Activated CD4-positive, alpha-beta memory T cell treated with anti-CD3 and anti-CD28 coated beads for 36 hours (primary cell): ENCODE results near the gene RIOX2. TPM values are rescaled to one million over a fixed set of nuclear protein-coding genes. Genes with fewer than 3 reads are reported as not detected.
"Not testable (repeated sequence)": the region's sequence is repeated elsewhere in the genome, so short reads cannot be mapped to it uniquely, and the experiment has no call there.

Source experiments
- CTCF ChIA-PET: fragments of 350-600 bp; sonication (Branson Sonifier 250); formaldehyde crosslinking; loops from one replicate; lab custom pipeline; 2021; ENCODE audit warnings: antibody characterized with exemption, inconsistent platforms; lab: Charles Lee
- POLR2A ChIA-PET: fragments of 350-600 bp; sonication (Branson Sonifier 250); formaldehyde crosslinking; loops from one replicate; lab custom pipeline; 2021; ENCODE audit warnings: antibody characterized with exemption; lab: Charles Lee
- DNase-seq: peaks from one replicate; pipeline ENCODE4 v3.0.0-alpha.2; 2020
- H3K27ac Mint-ChIP-seq: one replicate; pipeline ENCODE4 v1.8.0; 2021; ENCODE audit warnings: mixed read lengths
- H3K27me3 Mint-ChIP-seq: one replicate; pipeline ENCODE4 v1.8.0; 2021; ENCODE audit warnings: mixed read lengths
- H3K36me3 Mint-ChIP-seq: one replicate; pipeline ENCODE4 v1.8.0; 2021; ENCODE audit warnings: mixed read lengths
- H3K4me1 Mint-ChIP-seq: one replicate; pipeline ENCODE4 v1.8.0; 2021; ENCODE audit warnings: low read depth, mixed read lengths
- H3K4me3 Mint-ChIP-seq: one replicate; pipeline ENCODE4 v1.8.0; 2021; ENCODE audit warnings: mild to moderate bottlenecking, mixed read lengths
- H3K9me3 Mint-ChIP-seq: one replicate; pipeline ENCODE4 v1.8.0; 2021; ENCODE audit warnings: mixed read lengths
- intact Hi-C: fragments of 100-400 bp; cut with micrococcal nuclease; formaldehyde crosslinking; loops from one replicate; pipeline ENCODE4 v1.15.1; 2023
- total RNA-seq, 2 experiments: library from RNA; stranded (reverse); gene quantifications; one replicate each; pipeline ENCODE4 v1.2.3, GENCODE V29; 2021

RIOX2 gene
- 10 to 100 TPM; 35.9 to 36.1 TPM for total RNA-seq

GRCh38 chr3:97971679-97972567, at the start of gene RIOX2:
Gene RIOX2 (minus strand): TSS chr3:97972431. CDS start chr3:97967593, 4,838 bp downstream.
- peak within 1 kb of the TSS; percentile 93 for H3K4me3 Mint-ChIP-seq
- peaks cover 8% of the 10 kb centered on the region for H3K36me3 Mint-ChIP-seq
- H3K4me1 Mint-ChIP-seq = peaks cover 52% of the 10 kb centered on the region
- ChIA-PET POLR2A (interaction anchor here (0.6 kb wide), 1 partner anchor 150 kb away, joined by 4 read pairs; the partner anchor contains the start of gene CRYBG3), CTCF (interaction anchor here (0.6 to 4.8 kb wide), 8 partner anchors 29 to 252 kb away, joined by 3 to 53 read pairs (median 4); partner anchors contain the start of gene CRYBG3)
- intact Hi-C loops = loop anchor here (1.0 to 5.0 kb wide), 8 partner anchors 16 to 929 kb away; partner anchors contain the start of gene DCBLD2
- H3K9me3 Mint-ChIP-seq = no peaks in the 10 kb centered on the region
- peak; percentile 86 for DNase-seq
- H3K27ac Mint-ChIP-seq = peak within 1 kb of the TSS; percentile 94
- no peaks in the 10 kb centered on the region for H3K27me3 Mint-ChIP-seq

GRCh38 chr3:98020412-98020811, 48.2 kb upstream of the RIOX2 start:
- no peaks in the 10 kb centered on the region for H3K9me3 Mint-ChIP-seq
- intact Hi-C loops = loop anchor here (5.0 kb wide), 2 partner anchors 78 to 1158 kb away; no protein-coding TSS in a partner anchor

GRCh38 chr3:98018301-98018700, 46.1 kb upstream of the RIOX2 start:
- ChIA-PET POLR2A (no interaction called here), CTCF (no interaction called here)
- Mint-ChIP-seq H3K27me3 (no peaks in the 10 kb centered on the region), H3K4me3 (no peak overlapping the region), H3K4me1 (peaks cover 4% of the 10 kb centered on the region), H3K27ac (no peak overlapping the region), H3K36me3 (no peaks in the 10 kb centered on the region), H3K9me3 (no peaks in the 10 kb centered on the region)
- intact Hi-C loops = no loop called here
- no peak for DNase-seq

More at GRCh38 chr3:98020412-98020811, 48.2 kb upstream of the RIOX2 start:
- H3K4me1 Mint-ChIP-seq = peaks cover 5% of the 10 kb centered on the region
- H3K27ac Mint-ChIP-seq = no peak overlapping the region
- CTCF ChIA-PET = interaction anchor here (4.1 to 6.6 kb wide), 3 partner anchors 221 to 228 kb away, joined by 29 to 90 read pairs (median 38); no protein-coding TSS in a partner anchor
- H3K27me3 Mint-ChIP-seq = no peaks in the 10 kb centered on the region
- H3K36me3 Mint-ChIP-seq = no peaks in the 10 kb centered on the region
- POLR2A ChIA-PET = no interaction called here
- DNase-seq = no peak
- no peak overlapping the region for H3K4me3 Mint-ChIP-seq

GRCh38 chr3:98014268-98014585, 42.0 kb upstream of the RIOX2 start:
- POLR2A ChIA-PET = no interaction called here
- Mint-ChIP-seq H3K4me3 (no peak overlapping the region), H3K9me3 (no peaks in the 10 kb centered on the region), H3K4me1 (no peaks in the 10 kb centered on the region), H3K27ac (no peak overlapping the region), H3K27me3 (no peaks in the 10 kb centered on the region), H3K36me3 (no peaks in the 10 kb centered on the region)
- CTCF ChIA-PET = interaction anchor here (1.3 to 1.4 kb wide), 3 partner anchors 9 to 25 kb away, joined by 3 to 13 read pairs (median 5); no protein-coding TSS in a partner anchor
- intact Hi-C loops = no loop called here
- DNase-seq = no peak

- no peaks in the 10 kb centered on the region for H3K4me1 Mint-ChIP-seq
- H3K4me3 Mint-ChIP-seq = no peak overlapping the region
- no peak for DNase-seq
- H3K27ac Mint-ChIP-seq = no peak overlapping the region
- H3K27me3 Mint-ChIP-seq = no peaks in the 10 kb centered on the region
- H3K36me3 Mint-ChIP-seq = no peaks in the 10 kb centered on the region
- ChIA-PET POLR2A (interaction anchor here (1.1 kb wide), 1 partner anchor 11 kb away, joined by 3 read pairs; no protein-coding TSS in a partner anchor), CTCF (interaction anchor here (1.3 to 4.7 kb wide), 4 partner anchors 9 to 26 kb away, joined by 3 to 30 read pairs (median 9); no protein-coding TSS in a partner anchor)
- no peaks in the 10 kb centered on the region for H3K9me3 Mint-ChIP-seq
- intact Hi-C loops = no loop called here
Observed at GRCh38 chr3:98013411-98014267, 41.4 kb upstream of the RIOX2 start.

GRCh38 chr3:98012979-98013378, 40.7 kb upstream of the RIOX2 start:
- Mint-ChIP-seq H3K9me3 (no peaks in the 10 kb centered on the region), H3K4me3 (no peak overlapping the region), H3K27ac (no peak overlapping the region), H3K27me3 (no peaks in the 10 kb centered on the region), H3K36me3 (no peaks in the 10 kb centered on the region), H3K4me1 (no peaks in the 10 kb centered on the region)
- intact Hi-C loops = no loop called here
- DNase-seq = no peak
- POLR2A ChIA-PET = interaction anchor here (1.1 kb wide), 1 partner anchor 11 kb away, joined by 3 read pairs; no protein-coding TSS in a partner anchor
- CTCF ChIA-PET = interaction anchor here (4.7 kb wide), 1 partner anchor 10 kb away, joined by 30 read pairs; no protein-coding TSS in a partner anchor

GRCh38 chr3:98010883-98011449, 38.7 kb upstream of the RIOX2 start:
- H3K4me1 Mint-ChIP-seq, H3K27ac Mint-ChIP-seq, intact Hi-C loops, H3K27me3 Mint-ChIP-seq, H3K36me3 Mint-ChIP-seq, H3K9me3 Mint-ChIP-seq, POLR2A ChIA-PET, DNase-seq, H3K4me3 Mint-ChIP-seq: not testable (repeated sequence)
- CTCF ChIA-PET = interaction anchor here (1.2 to 4.7 kb wide), 2 partner anchors 12 to 219 kb away, joined by 3 to 30 read pairs; no protein-coding TSS in a partner anchor

GRCh38 chr3:98010194-98010882, 38.1 kb upstream of the RIOX2 start:
- no peak for DNase-seq
- POLR2A ChIA-PET = no interaction called here
- H3K4me3 Mint-ChIP-seq = no peak overlapping the region
- no peak overlapping the region for H3K27ac Mint-ChIP-seq
- CTCF ChIA-PET = interaction anchor here (0.7 to 4.7 kb wide), 2 partner anchors 12 to 216 kb away, joined by 3 to 30 read pairs; no protein-coding TSS in a partner anchor
- peaks cover 3% of the 10 kb centered on the region for H3K4me1 Mint-ChIP-seq
- intact Hi-C loops = no loop called here
- no peaks in the 10 kb centered on the region for H3K36me3 Mint-ChIP-seq
- no peaks in the 10 kb centered on the region for H3K9me3 Mint-ChIP-seq
- H3K27me3 Mint-ChIP-seq = no peaks in the 10 kb centered on the region

GRCh38 chr3:98008855-98009254, 36.6 kb upstream of the RIOX2 start:
- H3K27ac Mint-ChIP-seq = no peak overlapping the region
- ChIA-PET CTCF (interaction anchor here (1.9 to 4.7 kb wide), 2 partner anchors 14 kb away, joined by 8 to 30 read pairs; no protein-coding TSS in a partner anchor), POLR2A (no interaction called here)
- DNase-seq = no peak
- H3K27me3 Mint-ChIP-seq = no peaks in the 10 kb centered on the region
- H3K36me3 Mint-ChIP-seq = no peaks in the 10 kb centered on the region
- intact Hi-C loops = no loop called here
- H3K9me3 Mint-ChIP-seq = no peaks in the 10 kb centered on the region
- peaks cover 3% of the 10 kb centered on the region for H3K4me1 Mint-ChIP-seq
- no peak overlapping the region for H3K4me3 Mint-ChIP-seq

- Mint-ChIP-seq H3K27me3 (no peaks in the 10 kb centered on the region), H3K4me1 (peaks cover 9% of the 10 kb centered on the region), H3K27ac (no peak overlapping the region), H3K4me3 (no peak overlapping the region), H3K9me3 (no peaks in the 10 kb centered on the region), H3K36me3 (no peaks in the 10 kb centered on the region)
- intact Hi-C loops = no loop called here
- ChIA-PET CTCF (no interaction called here), POLR2A (no interaction called here)
- DNase-seq = no peak
Observed at GRCh38 chr3:98005438-98005837, 33.2 kb upstream of the RIOX2 start.

- POLR2A ChIA-PET = no interaction called here
- DNase-seq = no peak
- peaks cover 9% of the 10 kb centered on the region for H3K4me1 Mint-ChIP-seq
- intact Hi-C loops = no loop called here
- CTCF ChIA-PET = interaction anchor here (2.4 kb wide), 1 partner anchor 18 kb away, joined by 8 read pairs; no protein-coding TSS in a partner anchor
- no peaks in the 10 kb centered on the region for H3K9me3 Mint-ChIP-seq
- H3K4me3 Mint-ChIP-seq = no peak overlapping the region
- H3K36me3 Mint-ChIP-seq = no peaks in the 10 kb centered on the region
- no peaks in the 10 kb centered on the region for H3K27me3 Mint-ChIP-seq
- H3K27ac Mint-ChIP-seq = no peak overlapping the region
Observed at GRCh38 chr3:98004721-98005120, 32.5 kb upstream of the RIOX2 start.
